ENCODE data around the gene RHOXF2. TPM values are rescaled to one million over a fixed set of nuclear protein-coding genes. Genes with fewer than 3 reads are reported as not detected.
"Not testable (repeated sequence)": the region's sequence is repeated elsewhere in the genome, so short reads cannot be mapped to it uniquely, and the experiment has no call there.

Gene RHOXF2
- total and polyA plus RNA-seq, 2 experiments from 2014 or later, result 0.39 TPM; not detected in 1

DNA sequence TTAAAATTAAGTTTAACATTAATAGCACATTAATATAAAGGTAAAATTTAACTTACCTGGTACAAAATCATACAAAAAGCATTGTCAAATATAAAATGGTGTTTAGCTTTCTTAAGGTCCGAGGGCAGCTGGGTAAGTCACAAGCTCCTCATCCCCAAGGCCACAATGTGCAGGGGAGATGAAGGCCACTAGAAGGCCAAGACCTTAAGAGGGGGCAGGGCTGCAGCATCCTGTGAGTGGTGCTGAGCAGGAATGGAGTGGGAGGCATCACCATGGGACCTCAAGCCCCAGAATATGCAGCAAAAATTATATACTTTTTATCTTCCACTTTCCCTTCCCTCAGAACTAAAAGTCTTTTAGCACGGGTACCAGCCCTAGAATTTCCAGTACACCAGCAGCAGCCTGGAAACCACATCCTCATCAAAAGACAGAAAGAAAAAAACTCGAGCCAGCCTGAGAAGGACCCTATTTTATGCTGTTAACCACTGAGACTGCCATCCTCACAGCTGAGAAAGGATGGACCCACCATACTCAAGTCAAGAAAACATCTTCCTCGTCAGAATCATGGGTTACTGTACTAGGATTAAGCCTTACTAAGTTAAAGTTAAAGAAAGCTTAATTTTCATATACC is 13.0 kb upstream of the RHOXF2 start:
- Histone ChIP-seq H3K27me3 (no peaks in the 10 kb centered on the region), H3K27ac (no peak overlapping the region), H3K9me3 (ENCODE audit: low read depth) (no peaks in the 10 kb centered on the region), H3K4me3 (no peak overlapping the region), H3K4me1 (ENCODE audit: low read depth) (no peaks in the 10 kb centered on the region), H3K36me3 (no peaks in the 10 kb centered on the region)
- no peak for DNase-seq (ENCODE audit: low read depth in 1 of 2, low spot score in 1 of 2)
- TF ChIP-seq, protein P1, sequence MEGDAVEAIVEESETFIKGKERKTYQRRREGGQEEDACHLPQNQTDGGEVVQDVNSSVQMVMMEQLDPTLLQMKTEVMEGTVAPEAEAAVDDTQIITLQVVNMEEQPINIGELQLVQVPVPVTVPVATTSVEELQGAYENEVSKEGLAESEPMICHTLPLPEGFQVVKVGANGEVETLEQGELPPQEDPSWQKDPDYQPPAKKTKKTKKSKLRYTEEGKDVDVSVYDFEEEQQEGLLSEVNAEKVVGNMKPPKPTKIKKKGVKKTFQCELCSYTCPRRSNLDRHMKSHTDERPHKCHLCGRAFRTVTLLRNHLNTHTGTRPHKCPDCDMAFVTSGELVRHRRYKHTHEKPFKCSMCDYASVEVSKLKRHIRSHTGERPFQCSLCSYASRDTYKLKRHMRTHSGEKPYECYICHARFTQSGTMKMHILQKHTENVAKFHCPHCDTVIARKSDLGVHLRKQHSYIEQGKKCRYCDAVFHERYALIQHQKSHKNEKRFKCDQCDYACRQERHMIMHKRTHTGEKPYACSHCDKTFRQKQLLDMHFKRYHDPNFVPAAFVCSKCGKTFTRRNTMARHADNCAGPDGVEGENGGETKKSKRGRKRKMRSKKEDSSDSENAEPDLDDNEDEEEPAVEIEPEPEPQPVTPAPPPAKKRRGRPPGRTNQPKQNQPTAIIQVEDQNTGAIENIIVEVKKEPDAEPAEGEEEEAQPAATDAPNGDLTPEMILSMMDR (IDR thresholded peaks at IDR 0.05; ENCODE audit: low read depth, low read length), result no peak

DNA sequence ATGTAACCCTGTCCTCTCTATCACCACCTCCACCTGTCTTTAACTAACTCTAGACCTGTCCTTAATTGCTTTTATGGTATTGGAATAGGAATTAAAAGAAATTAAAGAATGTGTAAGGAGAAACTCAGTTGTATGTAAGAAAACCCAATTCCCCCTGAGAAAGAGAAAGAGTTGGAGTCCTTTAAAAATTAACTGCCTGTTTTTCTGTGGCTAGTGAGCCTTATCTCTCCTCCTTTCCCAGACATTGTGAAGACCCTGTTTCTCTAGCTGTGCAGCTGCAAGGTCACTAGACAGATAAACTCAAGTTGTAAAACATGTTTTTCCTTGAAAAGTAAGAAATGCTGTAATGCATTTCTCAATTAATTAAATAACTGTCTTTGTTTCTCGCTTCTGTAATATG is 12.1 kb upstream of the RHOXF2 start:
- H3K27me3 ChIP-seq; DNase-seq (ENCODE audit: low read depth in 1 of 2, low spot score in 1 of 2); H3K9me3 ChIP-seq (ENCODE audit: low read depth); H3K27ac ChIP-seq; H3K36me3 ChIP-seq; H3K4me1 ChIP-seq (ENCODE audit: low read depth); H3K4me3 ChIP-seq: not testable (repeated sequence)

DNA sequence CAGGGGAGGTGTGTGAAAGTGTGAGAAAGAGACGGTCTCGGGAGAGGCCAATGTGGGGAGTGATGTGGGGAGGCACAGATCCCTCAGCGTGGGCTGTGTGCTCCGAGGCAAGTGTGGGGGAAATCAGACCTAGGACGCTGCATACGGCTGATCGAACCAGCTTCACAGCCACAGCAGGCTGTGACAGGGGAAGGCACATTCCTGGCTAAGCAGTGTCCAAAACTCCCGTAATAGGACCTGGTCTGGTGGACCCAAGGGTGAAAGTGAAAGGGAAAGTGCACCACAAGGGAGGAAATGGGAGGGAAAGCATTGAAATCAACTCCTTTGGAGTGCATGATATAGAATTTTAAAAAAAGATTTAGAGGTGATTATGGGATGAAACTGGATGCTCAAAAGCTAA is 10.9 kb upstream of the RHOXF2 start:
- Histone ChIP-seq H3K27me3 (no peaks in the 10 kb centered on the region), H3K9me3 (ENCODE audit: low read depth) (no peaks in the 10 kb centered on the region), H3K4me3 (no peak overlapping the region), H3K36me3 (no peaks in the 10 kb centered on the region), H3K27ac (no peak overlapping the region), H3K4me1 (ENCODE audit: low read depth) (no peaks in the 10 kb centered on the region)
- no peak for DNase-seq (ENCODE audit: low read depth in 1 of 2, low spot score in 1 of 2)
- TF ChIP-seq, protein P1 (IDR thresholded peaks at IDR 0.05; ENCODE audit: low read depth, low read length), result no peak

DNA sequence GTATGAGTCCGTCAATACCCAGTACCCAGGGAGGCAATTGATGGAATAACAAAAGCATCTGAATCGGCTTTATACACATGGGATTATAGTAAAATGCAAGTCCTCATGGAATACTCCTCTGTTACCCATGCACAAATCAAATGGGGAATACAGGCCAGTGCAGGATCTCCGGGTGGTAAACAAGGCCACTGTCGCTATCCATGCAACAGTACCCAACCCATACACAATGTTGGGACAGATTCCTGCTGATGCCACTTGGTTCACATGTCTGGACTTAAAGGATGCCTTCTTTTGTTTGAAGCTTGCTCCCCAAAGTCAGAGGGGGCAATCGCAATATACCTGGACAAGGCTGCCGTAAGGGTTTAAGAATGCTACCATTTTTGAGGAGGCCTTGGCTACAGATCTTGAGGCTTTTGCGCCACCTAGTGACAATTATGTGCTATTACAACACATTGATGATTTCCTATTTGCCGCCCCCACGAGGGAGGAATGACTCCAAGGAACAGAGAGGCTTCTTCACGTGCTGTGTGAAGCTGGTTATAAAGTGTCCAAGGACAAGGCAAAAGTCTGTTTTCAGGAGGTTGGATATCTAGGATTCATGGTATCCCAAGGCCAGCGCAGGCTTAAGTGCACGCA is 8.2 kb upstream of the RHOXF2 start:
- H3K27me3 ChIP-seq; H3K9me3 ChIP-seq (ENCODE audit: low read depth); DNase-seq (ENCODE audit: low read depth in 1 of 2, low spot score in 1 of 2); H3K36me3 ChIP-seq; H3K4me1 ChIP-seq (ENCODE audit: low read depth); H3K27ac ChIP-seq; H3K4me3 ChIP-seq: not testable (repeated sequence)

DNA sequence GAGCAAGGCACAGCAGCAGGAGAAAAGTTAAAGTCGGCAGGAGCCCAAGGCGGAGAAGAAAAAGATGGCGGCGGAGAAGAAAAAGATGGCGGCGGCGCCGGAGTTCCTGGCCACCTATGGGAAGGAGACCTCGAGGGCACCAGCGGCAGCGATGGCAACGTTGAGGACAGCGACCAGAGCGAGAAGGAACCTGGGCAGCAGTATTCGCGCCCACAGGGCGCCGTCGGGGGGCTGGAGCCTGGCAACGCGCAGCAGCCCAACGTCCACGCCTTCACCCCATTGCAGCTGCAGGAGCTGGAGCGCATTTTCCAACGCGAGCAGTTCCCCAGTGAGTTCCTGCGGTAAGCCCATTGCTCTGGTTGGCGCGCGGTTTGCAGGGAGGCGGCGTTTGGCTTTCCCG is 673 bp downstream of the RHOXF2 start:
- not testable (repeated sequence) for H3K9me3 ChIP-seq (ENCODE audit: low read depth); H3K27me3 ChIP-seq; H3K27ac ChIP-seq; DNase-seq (ENCODE audit: low read depth in 1 of 2, low spot score in 1 of 2); H3K4me1 ChIP-seq (ENCODE audit: low read depth); H3K36me3 ChIP-seq; H3K4me3 ChIP-seq

DNA sequence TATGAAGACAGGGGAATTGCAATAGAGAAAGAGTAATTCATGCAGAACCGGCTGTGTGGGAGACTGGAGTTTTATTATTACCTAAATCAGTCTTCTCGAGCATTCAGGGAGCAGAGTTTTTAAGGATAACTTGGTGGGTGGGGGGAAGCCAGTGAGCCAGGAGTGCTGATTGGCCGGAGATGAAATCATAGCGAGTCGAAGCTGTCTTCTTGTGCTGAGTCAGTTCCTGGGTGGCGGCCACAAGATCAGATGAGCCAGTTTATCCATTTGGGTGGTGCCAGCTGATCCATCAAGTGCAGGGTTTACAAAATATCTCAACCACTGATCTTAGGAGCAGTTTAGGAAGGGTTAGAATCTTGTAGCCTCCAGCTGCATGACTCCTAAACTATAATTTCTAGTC is 34.8 kb downstream of the RHOXF2 start:
- not testable (repeated sequence) for H3K27me3 ChIP-seq; H3K9me3 ChIP-seq (ENCODE audit: low read depth); H3K27ac ChIP-seq; DNase-seq (ENCODE audit: low read depth in 1 of 2, low spot score in 1 of 2); H3K4me1 ChIP-seq (ENCODE audit: low read depth); H3K4me3 ChIP-seq; H3K36me3 ChIP-seq

DNA sequence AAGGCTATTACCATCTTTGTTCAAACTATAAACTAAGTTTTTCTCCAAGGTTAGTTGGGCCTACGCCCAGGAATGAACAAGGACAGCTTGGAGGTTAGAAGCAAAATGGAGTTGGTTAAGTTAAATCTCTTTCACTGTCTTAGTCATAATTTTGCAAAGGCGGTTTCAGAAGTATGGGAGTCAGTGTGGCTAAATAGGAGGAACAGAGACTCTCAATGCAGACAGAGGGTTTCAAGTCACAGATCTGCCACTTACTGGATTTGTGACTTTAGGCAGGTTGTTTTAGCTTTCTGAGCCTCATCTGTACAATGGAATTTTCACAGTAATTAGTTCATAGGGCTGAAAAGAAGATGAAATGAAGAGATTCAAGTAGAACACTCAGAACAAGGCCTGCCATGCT is 35.3 kb downstream of the RHOXF2 start:
- H3K4me1 ChIP-seq (ENCODE audit: low read depth); H3K27ac ChIP-seq; H3K9me3 ChIP-seq (ENCODE audit: low read depth); H3K4me3 ChIP-seq; H3K36me3 ChIP-seq; DNase-seq (ENCODE audit: low read depth in 1 of 2, low spot score in 1 of 2); H3K27me3 ChIP-seq: not testable (repeated sequence)

DNA sequence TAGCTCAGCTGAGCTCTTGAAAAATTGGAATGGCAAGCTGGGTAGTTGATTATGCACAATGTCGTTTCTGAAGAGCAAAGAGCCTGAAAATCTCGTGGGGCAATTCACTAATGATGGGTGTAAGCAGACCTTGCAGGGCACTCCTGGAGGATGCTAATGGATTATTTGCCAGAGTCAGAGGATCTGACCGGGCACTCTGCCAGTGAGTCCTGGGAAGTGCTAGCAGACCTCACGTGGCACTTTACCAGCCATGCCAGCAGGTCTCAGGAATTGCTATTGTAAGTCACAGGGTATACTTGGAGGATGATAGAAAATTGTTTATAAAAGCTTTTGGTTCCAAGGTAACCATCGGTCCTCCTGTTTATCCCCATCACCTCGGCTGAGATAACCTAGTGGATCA is 37.4 kb downstream of the RHOXF2 start:
- not testable (repeated sequence) for DNase-seq (ENCODE audit: low read depth in 1 of 2, low spot score in 1 of 2); H3K4me3 ChIP-seq; H3K27me3 ChIP-seq; H3K9me3 ChIP-seq (ENCODE audit: low read depth); H3K4me1 ChIP-seq (ENCODE audit: low read depth); H3K36me3 ChIP-seq; H3K27ac ChIP-seq

DNA sequence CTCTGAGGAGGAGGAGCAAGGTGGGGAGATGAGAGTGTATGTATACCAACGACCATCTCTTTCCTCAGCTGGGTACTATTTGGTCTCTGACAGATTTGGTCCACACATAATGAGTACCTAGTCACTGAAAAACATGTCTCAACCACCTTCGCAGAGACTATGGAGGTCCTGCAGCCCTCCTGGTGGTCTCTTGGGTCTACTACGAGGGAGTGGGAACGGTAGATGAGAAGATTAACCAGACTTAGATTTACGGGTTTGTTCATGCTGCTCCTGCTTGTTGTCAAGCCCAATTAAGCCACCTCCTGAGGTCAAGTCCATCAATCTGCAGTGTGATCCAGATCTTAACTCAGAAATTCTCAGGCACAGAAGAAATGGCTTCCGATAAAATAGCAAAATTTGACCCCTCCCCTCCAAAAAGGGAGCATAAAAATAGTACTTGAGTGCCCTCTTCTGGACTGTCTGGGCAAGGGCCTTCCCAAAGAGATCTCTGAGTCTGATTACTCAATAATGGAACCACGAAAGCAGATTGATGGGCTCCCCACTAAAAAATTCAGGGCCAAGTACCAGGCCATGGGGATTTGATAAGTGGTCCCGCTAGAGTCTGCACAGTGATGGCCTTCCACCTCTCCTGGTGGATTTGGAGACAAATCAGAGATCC is 38.3 kb downstream of the RHOXF2 start:
- H3K27me3 ChIP-seq; H3K9me3 ChIP-seq (ENCODE audit: low read depth); DNase-seq (ENCODE audit: low read depth in 1 of 2, low spot score in 1 of 2); H3K4me1 ChIP-seq (ENCODE audit: low read depth); H3K27ac ChIP-seq; H3K36me3 ChIP-seq; H3K4me3 ChIP-seq: not testable (repeated sequence)
